Ovary (tissue), 9 donors: ENCODE data around the gene COL6A2. TPM values are rescaled to one million over a fixed set of nuclear protein-coding genes. Genes with fewer than 3 reads are reported as not detected.

Experiments
- DNase-seq, 5 donors: peaks; one replicate each; pipeline ENCODE4 v3.0.0-alpha.2; 2019 to 2020
- H3K27ac ChIP-seq, 2 donors: fragments of 200-600 bp; one replicate each; pipeline versions ENCODE4 v1.5.1 to v1.8.0; 2019 to 2022
- H3K27me3 ChIP-seq: fragments of 200-600 bp; one replicate; pipeline ENCODE4 v1.8.0; 2022
- H3K36me3 ChIP-seq: fragments of 200-600 bp; sonication (generic); one replicate; pipeline ENCODE4 v1.5.1; 2019
- H3K4me1 ChIP-seq: one replicate; pipeline ENCODE4 v1.8.1; 2013; ENCODE audit warnings: mild to moderate bottlenecking, moderate library complexity; ENCODE audit not compliant: insufficient read depth
- H3K4me3 ChIP-seq: fragments of 200-600 bp; sonication (generic); one replicate; pipeline ENCODE4 v1.5.1; 2017
- H3K9me3 ChIP-seq, 2 donors: fragments of 200-600 bp in 1 of 2; sonication (generic) in 1 of 2; one replicate each; pipeline versions ENCODE4 v1.5.1 to v1.8.1; 2013 to 2019; ENCODE audit warnings: mild to moderate bottlenecking in 1 of 2, moderate library complexity in 1 of 2
- CTCF ChIP-seq, 3 donors: fragments of 450-650 bp in 2 of 3; fragments of 200-600 bp in 1 of 3; IDR thresholded peaks; one replicate each; pipeline versions ENCODE4 v1.5.1 to v1.8.0; 2016 to 2022; ENCODE audit warnings: antibody characterized with exemption in 3 of 3, mild to moderate bottlenecking in 1 of 3
- EP300 ChIP-seq: sonication (generic); formaldehyde crosslinking; IDR thresholded peaks from one replicate; pipeline ENCODE4 v1.6.1; 2017; ENCODE audit warnings: antibody characterized with exemption
- POLR2A ChIP-seq: fragments of 450-650 bp; IDR thresholded peaks from one replicate; pipeline ENCODE4 v1.6.1; 2017; ENCODE audit warnings: antibody characterized with exemption, mild to moderate bottlenecking, moderate library complexity
- WGBS, 3 donors: extraction: QIAGEN DNeasy Blood & Tissue Kit in 1 of 3; methylation state at CpG; one replicate each; pipeline versions ENCODE4 v1.1.5 to v1.1.7; 2013 to 2017; 5-methylcytosine and 5-hydroxymethylcytosine counted together
- intact Hi-C, 4 donors: fragments of 100-400 bp; cut with DNase I; formaldehyde crosslinking; loops; one replicate each; pipeline versions ENCODE4 v1.11.0 to v1.15.1; 2022 to 2023
- polyA plus RNA-seq, 2 donors: library from polyadenylated mRNA; stranded (reverse); fragments of 200-250 nt in 1 of 2; fragments of 350-450 nt in 1 of 2; fragmentation: Illumina TruSeq in 1 of 2; extraction: RNeasy Lipid Tissue Mini Kit (QIAGEN cat#74804) in 1 of 2; gene quantifications; one replicate each; pipeline ENCODE4 v1.2.3, GENCODE V29; 2013 to 2014
- total RNA-seq, 7 donors: library from RNA; depleted of rRNA in 2 of 7; stranded (reverse); fragments of >200 nt in 2 of 7; fragmentation: NEBNext Ultra II Directional in 3 of 7; extraction: Animal tissue kit (Norgen Biotek cat#: 25700) in 3 of 7; gene quantifications; one replicate each; pipeline versions ENCODE4 v1.1.0 to v1.2.4, GENCODE V29; 2016 to 2023
- donor health status: DM: no; HTN: no; CAD: no; lungs with moderate emphysema.
- donor health status: DM: no; HTN: no; CAD: no.
- donor health status: Bipolar disorder and iron deficiency.
- donor health status: DM: yes; HTN: yes; CAD: no.
- donor health status: DM: no; HTN: no; CAD: no.
- donor health status: DM: yes; HTN: yes; CAD: no.

The COL6A2 gene
- total and polyA plus RNA-seq, 9 donors, result 50.9 to 1,092 (median 818) TPM

- WGBS, 3 donors, result 88 to 91% (median 88%) methylated on average over 30 to 47 of the region's 47 CpGs
- intact Hi-C loops, result loop anchor here in 3 of 4 donors (5.0 to 10.0 kb wide), 4 partner anchors 73 to 136 kb away; partner anchors contain the start of genes LSS (in 2 of the 3), MCM3AP (in 1 of the 3) and YBEY (in 1 of the 3)
- TF ChIP-seq POLR2A, result no peak
- TF ChIP-seq EP300, result no peak
- TF ChIP-seq CTCF (IDR thresholded peaks at IDR 0.05), result no peak
- Histone ChIP-seq H3K9me3 (no peaks in the 10 kb centered on the region), H3K4me1 (peaks cover 9% of the 10 kb centered on the region), H3K27ac (no peak overlapping the region), H3K4me3 (no peak overlapping the region), H3K27me3 (no peaks in the 10 kb centered on the region), H3K36me3 (no peaks in the 10 kb centered on the region)
- DNase-seq, result peak; percentile 12 to 43 (median 31)
Observed at GRCh38 chr21:46151261-46151988, 53.5 kb downstream of the COL6A2 start.

- intact Hi-C loops, result loop anchor here in 3 of 4 donors (5.0 to 10.0 kb wide), 4 partner anchors 73 to 135 kb away; partner anchors contain the start of genes LSS (in 2 of the 3), MCM3AP (in 1 of the 3) and YBEY (in 1 of the 3)
- no peaks in the 10 kb centered on the region for H3K36me3 ChIP-seq
- H3K9me3 ChIP-seq, result no peaks in the 10 kb centered on the region
- no peak overlapping the region for H3K4me3 ChIP-seq
- peaks cover 9% of the 10 kb centered on the region for H3K4me1 ChIP-seq
- WGBS, 3 donors, result 69 to 79% (median 77%) methylated on average over 45 of the region's 45 CpGs
- peak overlapping the region; percentile 26 to 55 for H3K27ac ChIP-seq
- H3K27me3 ChIP-seq, result no peaks in the 10 kb centered on the region
- DNase-seq, result peak; percentile 17 to 44 (median 33)
- no peak for TF ChIP-seq EP300
- no peak for TF ChIP-seq CTCF (IDR thresholded peaks at IDR 0.05)
- no peak for TF ChIP-seq POLR2A
Observed at GRCh38 chr21:46151989-46152926, 54.3 kb downstream of the COL6A2 start.

GRCh38 chr21:46152927-46153246 is 55.0 kb downstream of the COL6A2 start:
- Histone ChIP-seq H3K4me1 (peaks cover 9% of the 10 kb centered on the region), H3K27me3 (no peaks in the 10 kb centered on the region), H3K4me3 (no peak overlapping the region), H3K27ac (peak overlapping the region; percentile 26 to 55), H3K9me3 (no peaks in the 10 kb centered on the region), H3K36me3 (no peaks in the 10 kb centered on the region)
- TF ChIP-seq EP300 (no peak), CTCF (IDR thresholded peaks at IDR 0.05) (no peak), POLR2A (no peak)
- 7 to 17% (median 9%) methylated on average over 6 to 18 of the region's 18 CpGs for WGBS, 3 donors
- peak in 4 of 5 donors; percentile 41 to 67 (median 57) for DNase-seq
- intact Hi-C loops, result loop anchor here in 3 of 4 donors (5.0 to 10.0 kb wide), 4 partner anchors 72 to 134 kb away; partner anchors contain the start of genes LSS (in 2 of the 3), MCM3AP (in 1 of the 3) and YBEY (in 1 of the 3)
